GM12878 (cell line): ENCODE data around the gene SHC3.

Experiments used
- CEBPB ChIP-seq, 2 experiments: fragments of 150-350 bp in 1 of 2; IDR thresholded peaks; 2 replicates each; pipeline ENCODE4 v1.6.1; 2012 to 2014; ENCODE audit warnings: low read depth in 2 of 2, low read length in 2 of 2, borderline replicate concordance in 1 of 2, inconsistent platforms in 1 of 2
- POLR2A ChIP-seq: IDR thresholded peaks from 2 replicates; pipeline ENCODE4 v1.6.1; 2011; ENCODE audit warnings: low read depth, mild to moderate bottlenecking, low read length
- RAD21 ChIP-seq: IDR thresholded peaks from 2 replicates; pipeline ENCODE4 v1.6.1; 2011; ENCODE audit warnings: mild to moderate bottlenecking, low read depth, low read length, moderate library complexity; ENCODE audit not compliant: insufficient read depth
- TARDBP ChIP-seq: IDR thresholded peaks from 2 replicates; pipeline ENCODE4 v1.6.1; 2016; ENCODE audit warnings: borderline replicate concordance
- TF ChIP-seq, protein P1 (sequence below): IDR thresholded peaks from 2 replicates; pipeline ENCODE4 v1.6.1; 2011; ENCODE audit warnings: borderline replicate concordance, low read depth, mild to moderate bottlenecking, moderate library complexity, mixed read lengths, low read length; ENCODE audit not compliant: insufficient read depth; ENCODE audit errors: extremely low read length

DNA sequence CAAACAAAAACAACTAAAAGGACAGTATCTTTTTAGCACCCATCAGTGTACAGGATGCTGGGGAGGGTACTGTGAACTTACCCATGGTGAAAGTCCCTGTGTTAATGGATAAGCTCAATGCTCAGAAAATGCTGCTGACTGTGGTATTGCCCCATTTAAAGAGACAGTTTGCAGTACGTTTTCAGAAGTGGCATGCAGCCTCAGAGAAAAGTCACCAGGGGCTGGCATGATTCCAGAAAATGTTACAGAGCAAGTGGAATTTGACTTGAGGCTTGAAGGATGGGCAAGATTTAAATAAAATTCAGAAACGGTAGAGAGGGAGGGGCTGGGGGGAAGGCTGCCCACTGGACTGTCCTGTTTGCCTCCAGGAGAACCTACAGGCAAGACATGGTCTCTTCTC is 180.1 kb downstream of the SHC3 start:
- no peak for TF ChIP-seq POLR2A
- TF ChIP-seq RAD21, result no peak
- TF ChIP-seq, protein P1, sequence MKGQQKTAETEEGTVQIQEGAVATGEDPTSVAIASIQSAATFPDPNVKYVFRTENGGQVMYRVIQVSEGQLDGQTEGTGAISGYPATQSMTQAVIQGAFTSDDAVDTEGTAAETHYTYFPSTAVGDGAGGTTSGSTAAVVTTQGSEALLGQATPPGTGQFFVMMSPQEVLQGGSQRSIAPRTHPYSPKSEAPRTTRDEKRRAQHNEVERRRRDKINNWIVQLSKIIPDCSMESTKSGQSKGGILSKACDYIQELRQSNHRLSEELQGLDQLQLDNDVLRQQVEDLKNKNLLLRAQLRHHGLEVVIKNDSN, result no peak
- TF ChIP-seq CEBPB (IDR thresholded peaks at IDR 0.05; ENCODE audit: borderline replicate concordance in 1 of 2, low read depth in 2 of 2, low read length in 2 of 2), result no peak
- TF ChIP-seq TARDBP, result no peak
